Glomerular visceral epithelial cell (primary cell): ENCODE results near the gene MAP3K20.
A peak's percentile ranks its signal among the peaks of the same experiment; 100 is the strongest.
"Not testable (repeated sequence)": the region's sequence is repeated elsewhere in the genome, so short reads cannot be mapped to it uniquely, and the experiment has no call there.

Experiments used
- DNase-seq: peaks from one replicate; pipeline ENCODE4 v3.0.0-alpha.2; 2016; ENCODE audit errors: extremely low spot score

The MAP3K20 gene

DNA sequence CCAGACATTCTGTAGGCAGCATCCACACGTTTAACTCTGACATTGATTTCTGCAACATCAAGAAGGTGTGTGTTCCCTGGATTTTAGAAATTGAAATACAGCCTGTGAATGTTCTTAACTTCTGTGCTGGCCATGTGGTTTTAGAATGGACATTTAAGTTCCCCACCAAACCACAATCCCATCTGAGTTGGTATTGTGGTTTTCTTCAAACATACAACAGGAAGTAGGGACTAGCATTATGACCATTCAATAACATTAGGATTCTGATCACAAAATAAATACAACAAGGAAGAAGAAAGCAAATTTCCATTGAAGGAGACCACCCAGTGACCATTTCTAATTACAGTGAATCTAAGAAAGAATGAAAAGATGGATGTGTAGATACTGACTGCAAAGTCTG lies 51.2 kb downstream of the MAP3K20 start:
- peak; percentile 68 for DNase-seq

DNA sequence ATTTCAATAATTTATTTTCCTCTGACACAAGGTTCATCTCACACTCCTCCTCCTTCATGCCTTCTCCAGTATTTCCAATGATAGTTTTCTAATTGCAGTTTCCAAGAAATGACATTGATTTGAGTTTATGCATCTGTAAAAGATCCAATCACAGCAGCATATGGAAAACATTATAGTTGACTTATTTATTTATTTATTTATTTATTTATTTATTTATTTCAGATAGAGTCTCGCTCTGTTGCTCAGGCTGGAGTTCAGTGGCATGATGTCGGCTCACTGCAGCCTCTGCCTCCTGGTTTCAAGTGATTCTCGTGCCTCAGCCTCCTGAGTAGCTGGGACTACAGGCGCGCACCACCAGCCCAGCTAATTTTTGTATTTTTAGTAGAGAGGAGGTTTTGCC lies 52.5 kb downstream of the MAP3K20 start:
- DNase-seq, result not testable (repeated sequence)

DNA sequence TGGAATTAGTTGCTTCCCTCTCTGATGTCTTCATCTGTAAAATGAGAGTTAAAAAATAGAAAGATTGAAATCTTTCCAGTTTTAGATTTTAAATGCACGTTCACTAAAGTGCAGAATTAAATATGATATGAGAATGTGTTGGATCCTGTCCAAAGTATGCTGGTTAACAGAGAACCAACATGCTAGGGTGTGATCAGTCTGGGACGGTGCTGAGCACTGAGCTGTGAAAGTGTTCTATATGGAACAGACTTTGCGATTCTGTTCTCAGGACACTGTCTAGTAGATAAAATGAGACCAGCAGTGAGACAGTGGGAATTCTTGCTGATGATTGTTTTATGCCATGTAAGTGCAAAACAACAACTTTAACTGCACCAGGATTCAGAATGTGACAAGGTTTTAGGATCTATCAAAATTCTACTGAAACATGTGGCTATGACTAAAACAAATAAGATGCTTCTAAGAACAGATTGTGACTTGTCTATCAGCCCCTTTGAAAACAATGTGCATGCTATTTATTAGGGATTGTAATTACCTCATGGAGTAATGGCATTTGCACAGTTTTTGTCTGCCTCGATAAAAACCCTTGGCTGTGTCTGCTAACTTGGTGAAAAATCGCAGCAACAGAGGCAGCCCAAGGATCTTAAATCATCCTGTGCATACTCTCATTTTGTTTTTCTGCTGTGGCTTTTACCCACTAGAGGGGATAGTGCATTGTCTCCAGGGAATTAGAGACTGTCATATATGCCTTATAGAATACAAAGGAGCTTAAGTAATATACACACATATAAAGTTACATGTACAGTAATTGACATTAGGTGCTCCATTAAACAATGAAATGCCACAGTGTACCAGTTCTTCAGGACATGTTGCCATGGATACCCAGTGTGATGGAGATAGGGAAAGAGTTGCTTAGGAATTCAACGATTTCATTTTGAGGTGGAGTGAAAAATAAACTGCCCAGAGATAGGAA lies 55.1 kb downstream of the MAP3K20 start:
- peak; percentile 58 for DNase-seq

DNA sequence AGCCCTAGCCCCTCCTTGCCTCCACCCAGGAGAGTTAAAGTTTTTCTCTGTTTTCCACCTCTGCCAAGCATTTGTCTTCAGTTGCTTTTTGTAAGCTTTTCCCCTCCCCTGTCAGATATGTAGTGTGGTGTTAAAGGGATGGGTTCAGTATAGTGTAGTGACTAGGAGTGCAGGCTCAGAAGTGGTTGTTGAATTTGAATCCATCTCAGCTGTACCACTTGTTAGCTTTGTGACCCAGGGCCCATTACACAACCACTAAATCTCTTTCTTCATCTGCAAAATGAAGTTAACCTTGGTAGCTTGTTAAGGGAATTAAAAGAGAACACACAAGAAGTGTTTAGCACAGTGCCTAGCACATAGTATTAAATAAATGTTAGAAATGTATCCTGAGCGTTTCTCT lies 56.9 kb downstream of the MAP3K20 start:
- DNase-seq, result no peak

DNA sequence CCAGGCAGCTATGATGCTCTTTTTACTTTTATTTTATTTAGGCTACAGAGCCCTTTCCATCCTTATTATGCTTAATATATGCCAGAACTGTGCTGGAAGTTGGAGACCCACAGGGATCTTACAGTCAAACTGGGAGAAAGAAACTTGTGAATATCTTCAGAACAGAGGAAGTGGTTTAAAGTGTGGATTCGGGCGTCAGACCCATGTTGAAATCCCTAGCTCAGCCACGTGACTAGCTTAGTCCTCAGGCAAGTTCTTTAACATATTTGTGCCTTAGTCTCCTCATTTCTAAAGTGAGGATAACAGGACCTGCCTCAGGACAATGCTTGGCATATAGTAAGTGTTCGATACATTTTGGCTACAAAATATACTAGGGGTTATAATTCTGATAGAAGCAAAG lies 59.1 kb downstream of the MAP3K20 start:
- DNase-seq, result no peak

DNA sequence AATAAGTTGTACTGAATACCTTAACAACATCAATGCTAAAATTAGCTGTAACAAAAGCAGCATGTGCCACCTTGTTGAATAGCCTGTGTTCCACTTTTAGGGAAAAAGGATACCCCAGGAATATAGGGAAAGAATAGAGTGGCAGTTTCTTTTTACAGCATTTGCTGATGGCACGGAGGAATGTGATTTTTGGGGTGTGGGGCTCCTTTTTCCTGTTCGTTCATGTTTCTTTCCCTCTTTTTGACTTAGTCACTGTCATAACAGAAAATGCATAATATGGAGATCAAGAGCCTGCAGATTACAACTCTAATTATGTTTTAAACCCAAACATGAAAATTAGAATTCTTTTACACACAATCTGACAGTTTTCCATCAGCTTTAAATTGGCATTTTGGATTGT lies 60.4 kb downstream of the MAP3K20 start:
- no peak for DNase-seq

DNA sequence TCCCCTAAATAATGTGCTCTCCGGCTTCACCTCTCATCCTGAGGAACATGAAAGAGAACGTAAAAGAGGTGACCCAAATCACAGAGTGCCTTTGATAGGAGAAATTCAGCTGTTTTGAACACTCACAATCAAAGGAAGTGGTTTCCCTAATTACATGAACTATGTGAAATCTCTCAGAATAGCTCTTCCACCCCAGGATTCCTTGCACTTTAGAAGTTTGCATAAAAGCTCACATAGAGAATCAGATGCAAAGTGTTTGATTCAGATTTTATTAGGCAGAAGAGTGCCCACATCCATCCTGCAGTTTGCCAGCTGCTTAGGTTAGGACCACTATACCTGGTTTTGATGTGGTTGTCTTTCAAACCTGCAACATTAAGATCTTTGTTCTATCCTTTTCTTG lies 61.0 kb downstream of the MAP3K20 start:
- DNase-seq, result no peak

DNA sequence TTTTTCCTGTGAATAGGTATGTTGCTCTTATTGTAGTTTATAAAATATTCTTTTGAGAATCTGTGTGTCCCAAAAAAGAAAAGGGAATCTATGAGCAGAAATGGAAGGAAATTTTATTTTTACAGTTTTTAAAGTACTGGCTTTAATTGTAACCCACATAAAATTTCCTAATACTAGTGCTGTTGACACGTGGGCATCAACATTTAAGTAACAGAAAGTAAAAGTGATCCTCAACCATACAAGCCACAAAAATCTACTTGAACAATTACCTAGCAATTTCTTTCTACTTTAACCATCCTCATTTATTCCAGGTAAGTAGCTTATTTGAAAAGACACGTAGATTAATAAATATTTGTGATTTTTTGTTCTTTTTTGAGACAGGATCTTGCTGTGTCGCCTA lies 62.0 kb downstream of the MAP3K20 start:
- no peak for DNase-seq

DNA sequence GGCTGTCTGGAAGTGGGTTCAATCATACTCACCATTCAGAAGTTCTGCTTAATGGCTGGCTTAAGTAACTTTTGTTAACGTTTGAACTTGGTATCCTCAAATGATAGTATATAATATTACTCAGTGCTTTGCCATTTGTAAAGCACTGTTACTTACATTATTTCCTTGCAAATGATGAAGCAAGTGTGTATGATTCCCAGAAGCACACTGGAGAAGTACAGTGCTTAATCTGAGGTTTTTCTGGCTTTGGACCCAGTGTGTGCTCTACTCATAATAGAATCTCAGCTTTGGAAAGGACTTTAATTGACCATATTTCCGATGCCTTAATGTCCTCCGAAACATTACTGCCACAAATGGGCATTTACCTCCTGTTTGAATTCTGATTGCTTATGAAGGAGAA lies 63.3 kb downstream of the MAP3K20 start:
- DNase-seq, result no peak

DNA sequence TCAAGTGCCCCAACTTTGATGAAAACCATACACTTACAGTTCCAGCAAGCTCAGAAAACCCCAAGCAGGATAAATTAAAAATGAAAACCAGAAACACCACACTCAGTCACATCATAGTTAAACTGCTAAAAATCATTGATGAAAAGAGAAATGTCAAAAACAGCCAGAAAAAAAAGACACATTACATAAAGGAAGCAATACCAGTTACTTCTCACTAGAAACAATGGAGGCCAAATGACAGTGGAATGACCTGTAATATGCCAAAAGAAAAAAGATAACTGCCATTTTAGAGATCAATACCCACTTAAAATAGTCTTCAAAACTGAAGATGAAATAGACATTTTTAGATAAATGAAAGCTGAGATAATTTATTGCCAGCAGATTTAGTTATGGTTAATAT lies 66.0 kb downstream of the MAP3K20 start:
- DNase-seq, result no peak

DNA sequence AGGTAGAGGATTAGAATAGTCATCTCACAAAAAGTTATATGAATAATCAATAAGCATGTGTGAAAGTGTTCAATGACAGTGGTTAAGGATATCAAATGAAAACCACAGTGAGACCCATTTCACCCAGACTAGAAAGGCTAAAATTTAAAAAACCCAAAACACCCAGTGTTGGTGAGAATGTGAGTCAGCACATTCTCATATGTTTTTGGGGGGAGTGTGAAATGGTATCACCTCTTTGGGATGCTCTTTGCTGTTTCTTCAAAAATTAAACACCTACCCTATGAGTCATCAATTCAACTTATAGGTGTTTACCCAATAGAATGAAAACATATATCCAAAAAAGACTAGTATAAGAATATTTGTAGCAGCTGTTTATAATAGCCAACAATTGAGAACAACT lies 69.8 kb downstream of the MAP3K20 start:
- DNase-seq, result no peak

DNA sequence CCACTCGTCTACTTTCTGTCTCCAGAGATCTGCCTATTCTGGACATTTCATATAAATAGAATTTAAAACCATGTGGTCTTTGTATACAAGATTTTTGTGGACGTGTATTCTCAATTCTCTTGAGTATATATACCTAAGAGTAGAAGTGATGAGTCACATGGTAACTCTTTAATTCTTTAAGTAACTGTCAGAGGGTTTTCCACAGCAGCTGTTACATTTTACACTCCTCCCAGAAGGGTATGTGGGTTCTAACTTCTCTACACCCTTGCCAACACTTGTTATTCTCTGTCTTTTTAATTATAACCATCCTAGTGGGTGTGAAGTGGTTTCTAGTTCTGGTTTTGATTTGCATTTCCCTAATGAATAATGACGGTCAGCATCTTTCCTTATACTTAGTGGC lies 70.9 kb downstream of the MAP3K20 start:
- no peak for DNase-seq

DNA sequence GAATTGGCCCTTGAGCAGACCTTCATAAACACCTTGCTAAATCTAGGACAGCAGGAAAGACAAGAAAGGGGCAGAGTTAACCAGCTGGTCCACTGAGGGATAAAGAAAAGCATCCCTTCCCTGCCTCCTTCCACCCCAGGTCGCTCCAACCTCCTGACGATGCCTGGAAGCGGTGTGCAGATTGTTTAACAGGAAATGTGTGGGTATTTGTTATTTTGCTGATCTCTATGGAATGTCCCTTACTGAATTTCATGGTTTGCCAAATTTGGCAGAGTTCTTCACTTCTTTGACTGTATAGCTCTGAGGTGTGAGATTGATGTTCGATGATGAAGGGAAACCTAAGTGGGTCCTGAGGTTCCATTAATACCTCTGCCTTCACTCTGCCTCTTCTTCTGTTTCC lies 72.9 kb downstream of the MAP3K20 start:
- peak; percentile 46 for DNase-seq

DNA sequence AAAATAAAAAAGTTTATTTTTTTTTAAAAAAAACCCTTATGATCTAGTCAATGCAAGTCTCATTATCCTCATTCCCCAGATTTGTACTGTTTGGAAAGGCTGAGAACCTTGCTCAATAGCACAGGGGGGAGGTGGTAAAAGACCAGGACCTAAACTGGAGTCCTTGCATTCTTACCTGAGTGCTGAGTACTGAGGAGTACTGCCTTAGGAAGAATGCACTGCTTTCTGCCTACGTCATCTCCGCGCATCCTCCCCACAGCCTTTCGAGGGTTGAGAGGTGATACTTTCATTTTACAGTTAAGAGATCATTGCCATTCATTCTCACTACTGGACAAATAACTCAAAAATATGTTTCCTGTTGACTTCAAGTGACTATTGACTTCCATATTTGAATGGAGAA lies 73.8 kb downstream of the MAP3K20 start:
- no peak for DNase-seq

DNA sequence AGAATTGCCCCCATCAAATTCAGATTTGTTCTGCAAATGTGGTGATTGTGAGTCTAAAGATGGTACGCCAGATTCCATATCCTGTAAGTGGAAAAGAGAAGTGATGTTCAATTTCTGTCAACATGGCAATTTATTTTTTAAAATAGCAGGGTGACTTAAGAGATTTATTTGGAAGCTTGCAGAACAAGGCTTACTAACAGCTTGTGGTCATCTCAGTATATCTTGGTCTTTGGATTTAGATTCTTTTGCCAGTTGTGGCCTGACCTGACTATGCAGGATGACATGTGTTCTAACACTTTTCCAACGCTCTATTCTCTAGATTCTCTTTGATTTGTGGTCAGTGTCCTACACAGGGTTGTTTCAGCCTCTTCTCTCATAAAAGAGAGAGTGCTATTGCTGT lies 74.4 kb downstream of the MAP3K20 start:
- DNase-seq, result peak; percentile 34

DNA sequence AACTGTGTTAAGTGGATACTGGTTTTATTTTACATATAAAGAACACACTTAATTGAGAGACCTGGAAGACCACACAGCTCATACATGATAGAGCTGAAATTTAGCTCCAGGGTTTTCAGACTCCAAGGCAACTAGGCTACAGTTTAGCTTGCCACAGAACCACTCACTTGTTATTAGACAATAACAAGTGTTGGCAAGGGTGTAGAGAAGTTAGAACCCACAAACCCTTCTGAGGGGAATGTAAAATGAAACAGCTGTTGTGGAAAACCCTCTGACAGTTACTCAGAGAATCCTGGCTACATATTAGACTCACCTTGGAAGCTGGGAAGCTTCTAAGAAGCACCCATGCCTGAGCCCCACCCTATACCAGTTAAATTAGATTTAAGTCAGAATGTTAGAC lies 75.3 kb downstream of the MAP3K20 start:
- no peak for DNase-seq

DNA sequence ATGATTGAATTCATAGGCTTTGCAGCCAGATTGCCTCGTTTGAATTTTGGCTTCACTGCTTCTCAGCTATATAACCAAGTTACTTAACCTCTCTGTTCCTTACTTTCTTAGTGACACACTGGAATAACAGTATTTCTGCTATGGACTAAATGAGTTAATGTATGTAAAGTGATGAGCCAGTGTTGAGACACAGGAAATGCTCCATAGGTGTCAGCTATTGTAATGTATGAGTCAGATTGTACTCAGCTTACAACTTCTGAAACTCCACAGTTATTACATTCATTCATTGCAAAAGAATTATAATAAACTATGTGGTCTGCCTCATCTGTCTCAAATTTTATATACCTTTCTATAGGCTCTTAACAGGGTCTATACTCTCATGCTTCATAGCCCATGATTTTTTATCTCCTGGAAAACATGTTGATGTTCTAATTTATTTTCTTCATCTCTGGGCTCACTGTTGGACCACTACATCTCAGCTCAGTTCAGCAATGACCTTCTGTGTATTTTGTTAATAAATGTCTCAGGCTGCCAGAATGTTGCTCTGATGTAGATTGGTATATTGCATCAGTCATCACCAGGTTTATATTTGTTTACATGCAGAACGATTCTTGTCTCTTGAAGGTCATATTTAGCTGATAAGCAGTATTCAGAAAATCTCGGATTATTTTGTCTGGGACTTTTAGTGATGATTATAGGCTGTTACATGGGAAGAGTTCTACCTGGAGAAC lies 76.2 kb downstream of the MAP3K20 start:
- peak; percentile 48 for DNase-seq

DNA sequence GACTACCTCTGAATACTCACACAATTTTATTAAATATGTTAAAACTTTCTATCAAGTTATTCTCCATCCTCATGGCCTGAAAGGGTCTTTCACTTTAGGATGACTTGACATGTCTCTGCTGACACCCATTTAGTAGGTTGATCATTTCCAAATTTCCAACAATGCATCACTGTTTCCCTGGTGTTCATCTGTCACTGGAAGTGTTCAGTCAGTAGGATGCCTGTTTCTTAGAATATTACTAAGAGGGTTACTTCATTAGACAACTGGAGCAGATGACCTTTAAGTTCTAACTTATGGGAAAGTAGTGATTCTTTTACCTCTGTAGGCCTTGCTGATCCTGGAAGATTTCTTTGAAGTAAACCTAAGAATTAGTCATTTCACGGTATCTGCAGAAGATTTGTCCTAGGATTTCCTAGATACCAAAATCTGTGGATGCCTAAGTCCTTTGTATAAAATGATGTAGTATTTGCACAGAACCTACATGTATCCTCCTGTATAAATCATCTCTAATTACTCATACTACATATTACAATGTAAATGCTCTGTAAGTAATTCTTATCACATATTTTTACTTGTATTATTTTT lies 77.7 kb downstream of the MAP3K20 start:
- no peak for DNase-seq

DNA sequence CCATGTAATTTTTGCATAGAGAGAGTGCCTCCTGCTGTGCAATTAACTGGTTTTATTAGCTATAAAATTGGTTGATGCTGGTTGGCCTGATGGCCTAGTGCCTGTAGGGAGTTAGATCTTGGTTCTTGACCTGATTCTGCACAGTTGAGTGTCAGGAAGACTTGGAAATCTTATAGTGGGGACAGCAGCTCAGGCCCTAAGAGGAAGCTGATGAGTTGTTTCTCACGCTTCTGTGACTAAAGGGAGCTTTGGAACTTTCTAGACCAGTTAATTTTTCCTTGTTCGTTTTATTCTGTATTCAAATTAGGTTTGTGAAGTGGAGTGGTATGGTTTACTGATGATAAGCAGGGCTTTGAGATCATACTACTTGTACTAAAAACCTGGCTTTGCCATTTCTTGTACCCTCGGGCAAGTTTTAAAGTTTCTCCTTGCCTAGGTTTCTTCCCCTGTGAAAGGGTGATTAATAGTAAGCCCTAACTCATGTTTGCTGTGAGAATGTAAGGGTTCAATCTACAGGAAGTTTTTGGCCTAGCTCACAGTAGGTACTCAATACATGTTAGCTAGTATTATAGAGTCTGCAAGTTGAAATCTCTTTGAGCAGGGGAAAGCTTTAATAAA lies 82.1 kb downstream of the MAP3K20 start:
- no peak for DNase-seq

DNA sequence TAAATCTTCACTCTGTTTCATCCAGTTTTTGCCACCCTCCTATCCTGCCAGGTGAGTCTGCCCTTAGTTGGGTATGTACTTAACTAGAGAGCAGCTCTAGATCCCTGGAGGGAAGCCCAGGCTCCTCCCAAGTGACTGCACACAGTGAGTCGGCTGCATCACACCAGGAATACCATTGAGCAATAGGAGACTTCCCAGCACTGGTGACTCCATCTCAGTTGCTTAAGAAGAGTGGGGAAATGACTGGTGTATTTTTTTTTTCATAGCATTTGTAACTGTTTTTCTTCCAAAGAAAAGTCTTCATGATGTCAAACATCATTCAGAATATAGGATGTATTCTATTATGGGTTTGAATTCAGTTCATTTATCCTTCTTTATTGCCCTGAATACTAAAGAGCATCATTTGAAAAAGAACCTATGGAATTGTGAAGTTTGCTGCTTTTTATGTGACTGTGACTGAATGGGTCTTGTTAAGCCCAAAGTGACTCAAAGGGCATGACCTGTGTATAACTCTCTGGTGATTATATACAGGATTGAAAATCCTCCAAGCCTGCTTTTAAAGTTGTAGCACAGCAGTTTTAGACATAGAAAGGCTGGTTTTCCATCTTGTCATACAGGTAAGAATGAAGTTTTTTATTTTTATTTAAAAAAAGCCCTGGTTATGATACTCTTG lies 84.3 kb downstream of the MAP3K20 start:
- DNase-seq, result peak; percentile 85

DNA sequence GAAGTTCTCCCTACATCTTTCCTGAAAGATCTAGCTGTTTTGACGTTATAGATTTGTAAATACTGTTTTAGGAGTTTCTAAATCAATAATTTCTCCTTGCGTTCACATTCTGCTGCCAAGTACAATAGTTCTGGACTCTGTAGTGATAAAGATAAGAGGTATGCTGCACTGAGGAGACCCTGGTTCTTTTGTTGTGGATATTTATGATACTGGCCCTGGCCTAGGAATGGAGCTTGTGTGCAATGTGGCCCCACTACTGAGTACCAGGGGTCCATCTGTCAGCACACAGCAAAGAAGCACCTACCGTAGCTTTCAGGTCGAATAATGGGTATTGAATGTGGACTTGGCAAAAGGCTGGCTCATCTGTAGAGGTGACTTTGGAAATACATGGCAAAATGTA lies 85.0 kb downstream of the MAP3K20 start:
- DNase-seq, result no peak

DNA sequence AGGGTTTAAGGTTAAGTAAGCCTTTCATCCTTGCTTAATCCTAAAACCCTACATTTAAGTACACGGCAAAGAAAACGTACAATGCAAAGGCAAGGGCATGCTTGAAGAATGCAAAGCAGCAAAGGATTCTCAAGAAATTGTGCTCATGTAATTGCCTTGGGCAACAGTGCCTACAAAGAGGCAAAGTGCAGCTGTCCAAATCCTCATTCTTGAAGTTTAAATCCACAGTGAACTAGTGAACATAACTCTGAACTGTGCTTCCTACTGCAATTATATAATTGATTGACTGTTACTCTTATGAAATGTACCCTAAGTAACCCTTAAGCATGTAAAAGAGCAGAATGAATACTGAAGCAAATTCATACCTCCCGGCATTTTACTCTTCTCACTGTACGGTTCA lies 85.4 kb downstream of the MAP3K20 start:
- no peak for DNase-seq
